ENCODE measurements around the gene STARD10.

- TF ChIP-seq CTCF (IDR thresholded peaks at IDR 0.05) (no peak), POLR2A (IDR thresholded peaks at IDR 0.05) (no peak)
Observed at GRCh38 chr11:72747289-72747855, 46.5 kb downstream of the STARD10 start.

All from testis (tissue), 2 donors.